Dendritic cell treated with granulocyte-macrophage colony-stimulating factor and Interleukin-4, amounts not matched to agents 40 ng/mL and 50 ng/mL, for 4 days (primary cell): ENCODE measurements around the gene IRF5.

Experiments used
- H3K27ac Mint-ChIP-seq: one replicate; pipeline ENCODE4 v1.8.0; 2022; ENCODE audit warnings: mild to moderate bottlenecking, mixed read lengths
- H3K27me3 Mint-ChIP-seq: one replicate; pipeline ENCODE4 v1.8.0; 2022; ENCODE audit warnings: mild to moderate bottlenecking, mixed read lengths
- H3K36me3 Mint-ChIP-seq: one replicate; pipeline ENCODE4 v1.8.0; 2022; ENCODE audit warnings: low read depth, mixed read lengths
- H3K4me1 Mint-ChIP-seq: one replicate; pipeline ENCODE4 v1.8.0; 2022; ENCODE audit warnings: low read depth, mixed read lengths
- H3K4me3 Mint-ChIP-seq: one replicate; pipeline ENCODE4 v1.8.0; 2022; ENCODE audit warnings: mild to moderate bottlenecking, moderate library complexity, mixed read lengths
- H3K9me3 Mint-ChIP-seq: one replicate; pipeline ENCODE4 v1.8.0; 2022; ENCODE audit warnings: mixed read lengths
- intact Hi-C: fragments of 100-400 bp; cut with micrococcal nuclease; formaldehyde crosslinking; loops from one replicate; pipeline ENCODE4 v1.15.0; 2022

The IRF5 gene

GRCh38 chr7:128900237-128900636 lies 37.5 kb upstream of the IRF5 start:
- Mint-ChIP-seq H3K4me1 (peaks cover 11% of the 10 kb centered on the region), H3K36me3 (no peaks in the 10 kb centered on the region), H3K4me3 (no peak overlapping the region), H3K27me3 (peaks cover 6% of the 10 kb centered on the region), H3K27ac (no peak overlapping the region), H3K9me3 (no peaks in the 10 kb centered on the region)
- intact Hi-C loops: loop anchor here (5.0 kb wide), 1 partner anchor 312 kb away; no protein-coding TSS in a partner anchor

- Mint-ChIP-seq H3K9me3 (no peaks in the 10 kb centered on the region), H3K27me3 (peaks cover 15% of the 10 kb centered on the region), H3K4me3 (no peak overlapping the region), H3K27ac (no peak overlapping the region), H3K4me1 (peaks cover 25% of the 10 kb centered on the region), H3K36me3 (no peaks in the 10 kb centered on the region)
- intact Hi-C loops: loop anchor here (5.0 kb wide), 1 partner anchor 309 kb away; no protein-coding TSS in a partner anchor
Measured at GRCh38 chr7:128902761-128903585, 34.8 kb upstream of the IRF5 start.

GRCh38 chr7:128903621-128904361 lies 33.9 kb upstream of the IRF5 start:
- no peak overlapping the region for H3K4me3 Mint-ChIP-seq
- peaks cover 23% of the 10 kb centered on the region for H3K27me3 Mint-ChIP-seq
- no peaks in the 10 kb centered on the region for H3K36me3 Mint-ChIP-seq
- H3K9me3 Mint-ChIP-seq: no peaks in the 10 kb centered on the region
- peak overlapping the region; percentile 54 for H3K27ac Mint-ChIP-seq
- intact Hi-C loops: loop anchor here (1.0 to 5.0 kb wide), 4 partner anchors 37 to 309 kb away; no protein-coding TSS in a partner anchor
- peaks cover 26% of the 10 kb centered on the region for H3K4me1 Mint-ChIP-seq

- peak overlapping the region; percentile 54 for H3K27ac Mint-ChIP-seq
- intact Hi-C loops: loop anchor here (1.0 to 5.0 kb wide), 4 partner anchors 36 to 308 kb away; no protein-coding TSS in a partner anchor
Measured at GRCh38 chr7:128904381-128905197, 33.1 kb upstream of the IRF5 start.

GRCh38 chr7:128906001-128906765 lies 31.5 kb upstream of the IRF5 start:
- no peaks in the 10 kb centered on the region for H3K9me3 Mint-ChIP-seq
- intact Hi-C loops: no loop called here
- no peak overlapping the region for H3K27ac Mint-ChIP-seq
- H3K36me3 Mint-ChIP-seq: no peaks in the 10 kb centered on the region
- peaks cover 46% of the 10 kb centered on the region for H3K27me3 Mint-ChIP-seq
- H3K4me1 Mint-ChIP-seq: peaks cover 48% of the 10 kb centered on the region
- H3K4me3 Mint-ChIP-seq: no peak overlapping the region

More at GRCh38 chr7:128904381-128905197, 33.1 kb upstream of the IRF5 start:
- Mint-ChIP-seq H3K36me3 (no peaks in the 10 kb centered on the region), H3K9me3 (no peaks in the 10 kb centered on the region), H3K4me3 (no peak overlapping the region), H3K4me1 (peaks cover 34% of the 10 kb centered on the region), H3K27me3 (peaks cover 31% of the 10 kb centered on the region)

GRCh38 chr7:128906766-128907559 lies 30.8 kb upstream of the IRF5 start:
- no peak overlapping the region for H3K4me3 Mint-ChIP-seq
- H3K36me3 Mint-ChIP-seq: no peaks in the 10 kb centered on the region
- intact Hi-C loops: no loop called here
- peaks cover 56% of the 10 kb centered on the region for H3K4me1 Mint-ChIP-seq
- H3K9me3 Mint-ChIP-seq: no peaks in the 10 kb centered on the region
- H3K27me3 Mint-ChIP-seq: peaks cover 47% of the 10 kb centered on the region
- H3K27ac Mint-ChIP-seq: no peak overlapping the region

- intact Hi-C loops: no loop called here
- H3K36me3 Mint-ChIP-seq: no peaks in the 10 kb centered on the region
- H3K27ac Mint-ChIP-seq: no peak overlapping the region
- peaks cover 64% of the 10 kb centered on the region for H3K4me1 Mint-ChIP-seq
- H3K9me3 Mint-ChIP-seq: no peaks in the 10 kb centered on the region
- H3K4me3 Mint-ChIP-seq: no peak overlapping the region
- peaks cover 52% of the 10 kb centered on the region for H3K27me3 Mint-ChIP-seq
Measured at GRCh38 chr7:128908750-128909624, 28.7 kb upstream of the IRF5 start.

- Mint-ChIP-seq H3K36me3 (no peaks in the 10 kb centered on the region), H3K27me3 (peaks cover 60% of the 10 kb centered on the region), H3K27ac (peak overlapping the region; percentile 48), H3K4me3 (peak overlapping the region; percentile 59), H3K9me3 (no peaks in the 10 kb centered on the region), H3K4me1 (peaks cover 65% of the 10 kb centered on the region)
- intact Hi-C loops: no loop called here
Measured at GRCh38 chr7:128909625-128910568, 27.8 kb upstream of the IRF5 start.

GRCh38 chr7:128910569-128910945 lies 27.2 kb upstream of the IRF5 start, which contains the start of gene KCP:
KCP (minus strand) TSS chr7:128910709; CDS start chr7:128910676, 33 bp downstream.
- intact Hi-C loops: no loop called here
- Mint-ChIP-seq H3K9me3 (no peaks in the 10 kb centered on the region), H3K27me3 (peaks cover 64% of the 10 kb centered on the region), H3K4me3 (peak within 1 kb of the TSS; percentile 59), H3K27ac (peak within 1 kb of the TSS; percentile 73), H3K36me3 (no peaks in the 10 kb centered on the region), H3K4me1 (peaks cover 64% of the 10 kb centered on the region)

- intact Hi-C loops: no loop called here
- Mint-ChIP-seq H3K4me1 (peaks cover 56% of the 10 kb centered on the region), H3K4me3 (no peak overlapping the region), H3K36me3 (no peaks in the 10 kb centered on the region), H3K9me3 (no peaks in the 10 kb centered on the region), H3K27me3 (peaks cover 68% of the 10 kb centered on the region), H3K27ac (peak overlapping the region; percentile 73)
Measured at GRCh38 chr7:128911423-128912031, 26.2 kb upstream of the IRF5 start.

- intact Hi-C loops: no loop called here
- H3K4me3 Mint-ChIP-seq: no peak overlapping the region
- H3K4me1 Mint-ChIP-seq: peaks cover 54% of the 10 kb centered on the region
- H3K9me3 Mint-ChIP-seq: no peaks in the 10 kb centered on the region
- H3K27me3 Mint-ChIP-seq: peaks cover 75% of the 10 kb centered on the region
- H3K27ac Mint-ChIP-seq: peak overlapping the region; percentile 73
- no peaks in the 10 kb centered on the region for H3K36me3 Mint-ChIP-seq
Measured at GRCh38 chr7:128912281-128912680, 25.4 kb upstream of the IRF5 start.
